ENCODE measurements around the gene SPTAN1. TPM values are rescaled to one million over a fixed set of nuclear protein-coding genes. Genes with fewer than 3 reads are reported as not detected.

Gene SPTAN1
- total RNA-seq, 1 experiment from 2014 or later: 408 TPM

DNA sequence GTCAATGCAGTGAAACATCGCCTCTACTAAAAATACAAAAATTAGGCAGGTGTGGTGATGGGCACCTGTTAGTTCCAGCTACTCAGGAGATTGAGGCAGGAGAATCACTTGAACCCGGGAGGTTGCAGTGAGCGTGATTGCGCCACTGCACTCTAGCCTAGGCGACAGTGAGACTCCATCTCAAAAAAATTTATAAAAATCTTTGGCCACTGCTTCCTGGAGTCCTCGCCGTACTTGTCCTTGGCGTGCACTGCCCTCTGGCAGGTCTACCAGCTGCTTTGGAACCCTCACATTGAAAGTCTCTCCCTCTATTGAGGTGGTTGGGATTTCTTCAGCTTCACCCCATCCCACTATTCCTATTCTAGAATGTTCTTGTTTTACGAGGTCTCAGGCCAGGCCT is 79.2 kb downstream of the SPTAN1 start:
- Mint-ChIP-seq H3K4me1 (ENCODE audit: low read depth, unreplicated experiment) (peaks cover 18% of the 10 kb centered on the region), H3K4me3 (ENCODE audit: unreplicated experiment) (no peak overlapping the region), H3K36me3 (ENCODE audit: insufficient read depth, unreplicated experiment) (peaks cover 100% of the 10 kb centered on the region), H3K27me3 (ENCODE audit: insufficient read depth, unreplicated experiment) (no peaks in the 10 kb centered on the region), H3K9me3 (ENCODE audit: unreplicated experiment) (no peaks in the 10 kb centered on the region), H3K27ac (ENCODE audit: unreplicated experiment) (peak overlapping the region; percentile 22)
- intact Hi-C loops (cut with micrococcal nuclease; ENCODE audit: unreplicated experiment): no loop called here
- ChIA-PET CTCF (no interaction called here), POLR2A (no interaction called here)
- no peaks in the 10 kb centered on the region for H3K9me3 ChIP-seq
- H3K27me3 ChIP-seq (replicated peaks; ENCODE audit: control insufficient read depth, insufficient read depth, low read length): no peaks in the 10 kb centered on the region
- H3K36me3 ChIP-seq (ENCODE audit: control insufficient read depth, insufficient read depth, low read length): peaks cover 9% of the 10 kb centered on the region
- no peak overlapping the region for H3K4me3 ChIP-seq (ENCODE audit: low read depth, low read length)
- TF ChIP-seq, protein P1, sequence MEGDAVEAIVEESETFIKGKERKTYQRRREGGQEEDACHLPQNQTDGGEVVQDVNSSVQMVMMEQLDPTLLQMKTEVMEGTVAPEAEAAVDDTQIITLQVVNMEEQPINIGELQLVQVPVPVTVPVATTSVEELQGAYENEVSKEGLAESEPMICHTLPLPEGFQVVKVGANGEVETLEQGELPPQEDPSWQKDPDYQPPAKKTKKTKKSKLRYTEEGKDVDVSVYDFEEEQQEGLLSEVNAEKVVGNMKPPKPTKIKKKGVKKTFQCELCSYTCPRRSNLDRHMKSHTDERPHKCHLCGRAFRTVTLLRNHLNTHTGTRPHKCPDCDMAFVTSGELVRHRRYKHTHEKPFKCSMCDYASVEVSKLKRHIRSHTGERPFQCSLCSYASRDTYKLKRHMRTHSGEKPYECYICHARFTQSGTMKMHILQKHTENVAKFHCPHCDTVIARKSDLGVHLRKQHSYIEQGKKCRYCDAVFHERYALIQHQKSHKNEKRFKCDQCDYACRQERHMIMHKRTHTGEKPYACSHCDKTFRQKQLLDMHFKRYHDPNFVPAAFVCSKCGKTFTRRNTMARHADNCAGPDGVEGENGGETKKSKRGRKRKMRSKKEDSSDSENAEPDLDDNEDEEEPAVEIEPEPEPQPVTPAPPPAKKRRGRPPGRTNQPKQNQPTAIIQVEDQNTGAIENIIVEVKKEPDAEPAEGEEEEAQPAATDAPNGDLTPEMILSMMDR (IDR thresholded peaks at IDR 0.05; ENCODE audit: insufficient read depth in 1 of 2, low read depth in 1 of 2, low read length in 1 of 2, severe bottlenecking in 1 of 2, unreplicated experiment in 1 of 2): no peak
- DNase-seq: no peak
- no TSS peak for BruUV-seq (replicated peaks)
- peaks cover 21% of the 10 kb centered on the region for H3K4me1 ChIP-seq

DNA sequence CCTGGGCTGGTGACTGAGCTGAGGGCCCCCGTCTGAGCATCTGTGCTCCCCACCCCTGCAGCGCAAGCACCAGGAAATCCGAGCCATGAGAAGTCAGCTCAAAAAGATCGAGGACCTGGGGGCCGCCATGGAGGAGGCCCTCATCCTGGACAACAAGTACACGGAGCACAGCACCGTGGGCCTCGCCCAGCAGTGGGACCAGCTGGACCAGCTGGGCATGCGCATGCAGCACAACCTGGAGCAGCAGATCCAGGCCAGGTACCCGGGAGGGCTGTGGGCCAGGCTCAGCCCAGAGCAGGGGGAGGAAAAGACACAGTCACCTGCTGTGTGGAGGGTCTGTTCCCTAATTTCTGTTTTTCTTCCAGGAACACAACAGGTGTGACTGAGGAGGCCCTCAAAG is 79.7 kb downstream of the SPTAN1 start:
- H3K36me3 Mint-ChIP-seq (ENCODE audit: insufficient read depth, unreplicated experiment): peaks cover 98% of the 10 kb centered on the region
- H3K9me3 Mint-ChIP-seq (ENCODE audit: unreplicated experiment): no peaks in the 10 kb centered on the region
- BruUV-seq (replicated peaks): no TSS peak
- intact Hi-C loops (cut with micrococcal nuclease; ENCODE audit: unreplicated experiment): no loop called here
- Histone ChIP-seq H3K4me3 (ENCODE audit: low read depth, low read length) (no peak overlapping the region), H3K4me1 (peaks cover 25% of the 10 kb centered on the region), H3K9me3 (no peaks in the 10 kb centered on the region), H3K27me3 (replicated peaks; ENCODE audit: control insufficient read depth, insufficient read depth, low read length) (no peaks in the 10 kb centered on the region), H3K36me3 (ENCODE audit: control insufficient read depth, insufficient read depth, low read length) (peaks cover 9% of the 10 kb centered on the region)
- H3K4me3 Mint-ChIP-seq (ENCODE audit: unreplicated experiment): no peak overlapping the region
- POLR2A ChIA-PET: no interaction called here
- H3K4me1 Mint-ChIP-seq (ENCODE audit: low read depth, unreplicated experiment): peaks cover 18% of the 10 kb centered on the region
- DNase-seq: no peak
- peak overlapping the region; percentile 22 for H3K27ac Mint-ChIP-seq (ENCODE audit: unreplicated experiment)
- CTCF ChIA-PET: interaction anchor here (0.6 kb wide), 1 partner anchor 69 kb away, joined by 3 read pairs; no protein-coding TSS in a partner anchor
- H3K27me3 Mint-ChIP-seq (ENCODE audit: insufficient read depth, unreplicated experiment): no peaks in the 10 kb centered on the region
- TF ChIP-seq, protein P1 (IDR thresholded peaks at IDR 0.05; ENCODE audit: insufficient read depth in 1 of 2, low read depth in 1 of 2, low read length in 1 of 2, severe bottlenecking in 1 of 2, unreplicated experiment in 1 of 2): no peak

DNA sequence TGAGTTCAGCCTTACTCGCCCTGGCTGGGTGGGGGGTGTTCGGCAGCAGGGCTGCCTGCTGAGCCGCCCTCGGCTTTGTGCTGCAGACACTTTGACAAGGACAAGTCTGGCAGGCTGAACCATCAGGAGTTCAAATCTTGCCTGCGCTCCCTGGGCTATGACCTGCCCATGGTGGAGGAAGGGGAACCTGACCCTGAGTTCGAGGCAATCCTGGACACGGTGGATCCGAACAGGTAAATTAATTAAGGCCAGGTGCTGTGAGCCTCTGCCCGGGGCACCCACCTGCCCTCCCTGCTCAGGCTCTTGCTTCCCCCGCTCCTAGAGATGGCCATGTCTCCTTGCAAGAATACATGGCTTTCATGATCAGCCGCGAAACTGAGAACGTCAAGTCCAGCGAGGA is 80.1 kb downstream of the SPTAN1 start:
- ChIA-PET CTCF (interaction anchor here (0.6 kb wide), 1 partner anchor 70 kb away, joined by 3 read pairs; no protein-coding TSS in a partner anchor), POLR2A (no interaction called here)
- Histone ChIP-seq H3K36me3 (ENCODE audit: control insufficient read depth, insufficient read depth, low read length) (peaks cover 9% of the 10 kb centered on the region), H3K4me3 (ENCODE audit: low read depth, low read length) (no peak overlapping the region), H3K9me3 (no peaks in the 10 kb centered on the region), H3K27me3 (replicated peaks; ENCODE audit: control insufficient read depth, insufficient read depth, low read length) (no peaks in the 10 kb centered on the region), H3K4me1 (peaks cover 26% of the 10 kb centered on the region)
- H3K4me3 Mint-ChIP-seq (ENCODE audit: unreplicated experiment): no peak overlapping the region
- BruUV-seq (replicated peaks): no TSS peak
- H3K4me1 Mint-ChIP-seq (ENCODE audit: low read depth, unreplicated experiment): peaks cover 18% of the 10 kb centered on the region
- peak overlapping the region; percentile 22 for H3K27ac Mint-ChIP-seq (ENCODE audit: unreplicated experiment)
- H3K27me3 Mint-ChIP-seq (ENCODE audit: insufficient read depth, unreplicated experiment): no peaks in the 10 kb centered on the region
- intact Hi-C loops (cut with micrococcal nuclease; ENCODE audit: unreplicated experiment): no loop called here
- H3K9me3 Mint-ChIP-seq (ENCODE audit: unreplicated experiment): no peaks in the 10 kb centered on the region
- peaks cover 94% of the 10 kb centered on the region for H3K36me3 Mint-ChIP-seq (ENCODE audit: insufficient read depth, unreplicated experiment)
- TF ChIP-seq, protein P1 (IDR thresholded peaks at IDR 0.05; ENCODE audit: insufficient read depth in 1 of 2, low read depth in 1 of 2, low read length in 1 of 2, severe bottlenecking in 1 of 2, unreplicated experiment in 1 of 2): no peak
- no peak for DNase-seq
